ENCODE results near the gene BTBD9. TPM values are rescaled to one million over a fixed set of nuclear protein-coding genes. Genes with fewer than 3 reads are reported as not detected.

BTBD9 gene
- total and polyA plus RNA-seq, 9 of the 15 experiments (the other 6 are each of a cell fraction or from before 2014, with no cell fraction given) = 0.08 to 1.6 (median 0.58) TPM

GRCh38 chr6:38639498-38640215 lies at the start of gene BTBD9 (continued):
- TF ChIP-seq CTCF (IDR thresholded peaks at IDR 0.05 in 2 of 3, conservative IDR thresholded peaks at IDR 0.05 in 1 of 3; ENCODE audit: insufficient read depth in 2 of 3, low read depth in 1 of 3, low read length in 3 of 3) (no peak), SNRNP70 (optimal IDR thresholded peaks at IDR 0.05; ENCODE audit: low read depth, low read length) (no peak), XRCC5 (IDR thresholded peaks at IDR 0.05; ENCODE audit: low read depth, low read length) (no peak; the same call in 1 of the 2 replicates), CBX3 (IDR thresholded peaks at IDR 0.05; ENCODE audit: borderline replicate concordance in 1 of 2, low read length in 2 of 2) (no peak), CHD7 (IDR thresholded peaks at IDR 0.05; ENCODE audit: low read depth, low read length) (no peak), HIVEP1 (CRISPR knock-in tag; IDR thresholded peaks at IDR 0.05) (no peak), ZBTB5 (IDR thresholded peaks at IDR 0.05) (no peak), HMGN3 (IDR thresholded peaks at IDR 0.05; ENCODE audit: borderline replicate concordance, extremely low read depth, insufficient read length, low read depth, low read length) (no peak), NR0B1 (IDR thresholded peaks at IDR 0.05; ENCODE audit: partially characterized antibody) (no peak), HNRNPUL1 (IDR thresholded peaks at IDR 0.05; ENCODE audit: low read length) (no peak)
